Measurements from ENCODE around the gene INKA1. TPM values are rescaled to one million over a fixed set of nuclear protein-coding genes. Genes with fewer than 3 reads are reported as not detected.

Gene INKA1
- total and polyA plus RNA-seq, 9 of the 15 experiments (the other 6 are each of a cell fraction or from before 2014, with no cell fraction given): 0.55 to 13.9 (median 6.7) TPM

DNA sequence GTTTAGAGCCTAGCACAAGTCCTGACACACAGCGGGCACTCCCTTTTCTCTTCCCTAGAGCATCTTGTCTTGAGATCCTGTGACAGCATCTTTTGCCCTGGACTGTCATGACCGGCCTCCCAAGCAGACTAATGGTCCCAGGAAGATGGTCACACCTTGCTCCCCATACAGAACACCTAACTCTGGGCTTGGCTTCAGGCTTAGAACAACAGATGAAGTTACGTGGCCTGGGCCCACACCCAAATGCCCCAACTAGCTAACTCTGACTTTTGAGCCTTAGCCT lies 15.9 kb upstream of the INKA1 start:
- POLR2A ChIA-PET: interaction anchor here (0.8 to 2.8 kb wide), 4 partner anchors 16 to 416 kb away, joined by 3 to 16 read pairs (median 4); partner anchors contain the start of gene INKA1

More for the DNA sequence above, 15.9 kb upstream of the INKA1 start:
- ATAC-seq: no peak
- no peaks in the 10 kb centered on the region for H3K27me3 ChIP-seq (ENCODE audit: control insufficient read depth in 2 of 2, insufficient read depth in 2 of 2, low read length in 2 of 2)
- H3K9ac ChIP-seq (ENCODE audit: insufficient read depth in 1 of 2, low read depth in 2 of 2, low read length in 2 of 2): peak overlapping the region; percentile 76 to 93
- peaks cover 18% of the 10 kb centered on the region; the same call in 2 of the 3 replicates for H3K36me3 ChIP-seq (ENCODE audit: control insufficient read depth, insufficient read depth, low read length)
- H2AFZ ChIP-seq (ENCODE audit: low read depth, low read length): peak overlapping the region; percentile 82
- peak overlapping the region; percentile 74 for H3K4me2 ChIP-seq (ENCODE audit: insufficient read depth, low read length)
- peak overlapping the region; percentile 91 for H3K27ac ChIP-seq (ENCODE audit: extremely low read depth, low read depth, low read length)
- peaks cover 43% of the 10 kb centered on the region for H3K79me2 ChIP-seq (ENCODE audit: control insufficient read depth, insufficient read depth, low read length)
- intact Hi-C loops (cut with micrococcal nuclease): no loop called here
- H3K9me3 ChIP-seq (replicated peaks; ENCODE audit: control insufficient read depth, insufficient read depth, low read depth, low read length): no peaks in the 10 kb centered on the region
- H3K4me3 ChIP-seq: peak overlapping the region; percentile 84; the same call in 1 of the 2 replicates
- DNase-seq (ENCODE audit: extremely low read depth in 1 of 4, low spot score in 3 of 4): peak in 1 of 4 experiments; percentile 37
- H3K9me1 ChIP-seq (ENCODE audit: control insufficient read depth, insufficient read depth, low read length): no peaks in the 10 kb centered on the region
- H3K4me1 ChIP-seq (replicated peaks in 1 of 2; ENCODE audit: control insufficient read depth in 2 of 2, insufficient read depth in 2 of 2, low read length in 2 of 2): peaks cover 12 to 23% of the 10 kb centered on the region in 2 experiments; a peak in 4 of 5 replicates
- BruUV-seq (replicated peaks): TSS peak; percentile 96
- in situ Hi-C loops (cut with MboI): no loop called here
- WGBS (ENCODE audit: insufficient coverage, low coverage, missing lambda C conversion rate): 54% methylated on average over 2 of the region's 3 CpGs
- CTCF ChIA-PET (ENCODE audit: low intra/inter-chr PET ratio): no interaction called here
- no peak for FAIRE-seq
- peak; percentile 36; the same call in 1 of the 2 replicates for TF ChIP-seq ELF1 (tag; IDR thresholded peaks at IDR 0.05)
- no peak for TF ChIP-seq MBD1 (CRISPR knock-in tag; IDR thresholded peaks at IDR 0.05)
- H4K20me1 ChIP-seq (replicated peaks; ENCODE audit: control insufficient read depth, insufficient read depth, low read length): no peaks in the 10 kb centered on the region

Data from K562 (cell line).